ENCODE measurements around the gene ANGPTL7.

The ANGPTL7 gene

DNA sequence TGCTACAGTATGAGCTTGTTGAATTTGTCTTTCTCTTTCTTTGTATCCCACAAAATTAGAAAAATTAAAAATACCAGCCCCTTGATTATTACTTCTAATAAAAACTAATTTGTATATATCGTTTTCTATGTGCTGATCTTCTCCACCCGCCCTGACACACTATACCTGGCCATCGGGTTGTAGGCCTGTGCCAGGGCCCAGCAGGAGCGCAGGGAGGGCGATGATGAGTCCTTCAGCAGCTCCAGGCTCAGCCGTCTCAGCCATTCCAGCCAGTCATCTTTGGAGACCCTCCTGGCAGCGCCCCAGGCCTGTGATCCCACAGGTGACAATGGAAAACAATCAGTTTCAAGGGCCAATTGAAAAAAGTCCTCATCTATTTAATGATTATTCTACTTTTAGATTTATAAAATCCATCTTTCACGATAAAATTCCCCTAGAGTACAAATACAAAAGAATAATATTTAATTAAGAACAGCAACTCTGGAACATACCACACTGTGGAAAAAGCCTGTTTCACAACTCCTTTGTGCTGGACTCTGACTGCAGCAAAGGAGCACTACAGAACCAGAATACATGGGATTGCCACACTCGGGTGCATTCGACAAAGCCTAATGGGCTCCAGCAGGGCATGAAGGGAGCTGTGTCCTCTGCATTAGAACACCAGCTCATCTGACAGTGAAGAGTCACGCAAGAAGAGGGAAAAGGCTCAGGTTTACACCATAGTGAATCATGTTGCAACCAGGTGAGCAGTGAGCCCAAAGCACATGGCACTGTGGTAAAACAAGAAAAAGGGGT lies 15.4 kb downstream of the ANGPTL7 start:
- no peaks in the 10 kb centered on the region for H3K9me3 ChIP-seq (ENCODE audit: control insufficient read depth, insufficient read depth, low read length)
- H3K36me3 ChIP-seq (ENCODE audit: insufficient read depth, low read length): peaks cover 31% of the 10 kb centered on the region
- H3K4me1 ChIP-seq (ENCODE audit: insufficient read depth, low read length): no peaks in the 10 kb centered on the region
- no peak overlapping the region for H3K9ac ChIP-seq (ENCODE audit: low read depth, low read length)

DNA sequence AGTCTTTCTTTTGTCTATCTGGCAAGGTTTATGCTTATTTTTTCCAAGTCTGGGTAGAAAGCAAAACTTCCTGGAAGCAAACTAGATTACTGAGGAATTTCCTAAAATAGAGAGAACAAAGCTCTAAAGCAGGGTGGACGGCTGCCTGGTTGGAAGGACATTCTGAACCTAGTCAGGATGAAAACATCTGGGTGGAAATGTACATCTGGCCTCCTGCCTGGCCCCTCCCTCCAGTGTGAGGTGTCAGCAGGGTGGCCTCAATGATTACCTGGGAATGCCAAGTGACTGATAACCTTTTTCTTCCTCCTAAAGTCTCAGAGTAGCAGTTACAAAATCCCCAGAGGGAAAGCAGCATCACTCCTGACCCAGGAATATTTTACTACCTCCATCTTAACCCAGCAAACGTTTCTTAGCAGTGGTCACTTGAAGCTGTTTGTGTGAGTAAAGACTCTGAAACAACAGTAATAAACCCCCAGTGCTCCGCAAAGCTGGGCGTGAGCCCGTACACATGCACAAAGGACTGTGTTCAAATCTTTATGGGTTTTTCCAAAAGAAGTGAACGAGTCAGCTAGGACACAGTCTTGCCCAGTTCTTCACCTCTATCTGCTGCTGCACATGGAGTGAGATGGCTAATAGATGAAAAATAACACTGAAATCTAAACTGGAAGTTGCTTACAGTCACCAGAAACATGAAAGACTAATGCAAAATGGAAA lies 18.9 kb downstream of the ANGPTL7 start:
- Histone ChIP-seq H3K9me3 (ENCODE audit: control insufficient read depth, insufficient read depth, low read length) (no peaks in the 10 kb centered on the region), H3K36me3 (ENCODE audit: insufficient read depth, low read length) (peaks cover 47% of the 10 kb centered on the region), H3K9ac (ENCODE audit: low read depth, low read length) (no peak overlapping the region), H3K4me1 (ENCODE audit: insufficient read depth, low read length) (no peaks in the 10 kb centered on the region)

DNA sequence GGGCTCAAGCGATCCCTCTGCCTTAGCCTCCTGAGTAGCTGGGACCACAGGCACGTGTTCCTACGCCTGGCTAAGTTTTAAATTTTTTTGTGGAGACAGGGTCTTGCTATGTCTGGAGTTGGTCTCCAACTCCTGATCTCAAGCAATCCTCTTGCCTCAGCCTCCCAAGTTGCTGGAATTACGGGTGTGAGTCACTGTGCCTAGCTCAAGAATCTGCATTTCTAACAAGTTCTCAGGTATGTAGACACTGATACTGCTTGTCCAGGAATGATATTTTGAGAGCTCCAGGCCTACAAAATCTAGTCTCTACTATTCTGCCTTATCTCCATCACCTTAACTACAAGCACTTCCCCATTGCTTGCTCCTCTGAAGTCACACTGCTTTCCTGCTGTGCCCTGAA lies 22.3 kb downstream of the ANGPTL7 start:
- Histone ChIP-seq H3K9ac (ENCODE audit: low read depth, low read length) (no peak overlapping the region), H3K36me3 (ENCODE audit: insufficient read depth, low read length) (peaks cover 56% of the 10 kb centered on the region), H3K9me3 (ENCODE audit: control insufficient read depth, insufficient read depth, low read length) (no peaks in the 10 kb centered on the region), H3K4me1 (ENCODE audit: insufficient read depth, low read length) (no peaks in the 10 kb centered on the region)

DNA sequence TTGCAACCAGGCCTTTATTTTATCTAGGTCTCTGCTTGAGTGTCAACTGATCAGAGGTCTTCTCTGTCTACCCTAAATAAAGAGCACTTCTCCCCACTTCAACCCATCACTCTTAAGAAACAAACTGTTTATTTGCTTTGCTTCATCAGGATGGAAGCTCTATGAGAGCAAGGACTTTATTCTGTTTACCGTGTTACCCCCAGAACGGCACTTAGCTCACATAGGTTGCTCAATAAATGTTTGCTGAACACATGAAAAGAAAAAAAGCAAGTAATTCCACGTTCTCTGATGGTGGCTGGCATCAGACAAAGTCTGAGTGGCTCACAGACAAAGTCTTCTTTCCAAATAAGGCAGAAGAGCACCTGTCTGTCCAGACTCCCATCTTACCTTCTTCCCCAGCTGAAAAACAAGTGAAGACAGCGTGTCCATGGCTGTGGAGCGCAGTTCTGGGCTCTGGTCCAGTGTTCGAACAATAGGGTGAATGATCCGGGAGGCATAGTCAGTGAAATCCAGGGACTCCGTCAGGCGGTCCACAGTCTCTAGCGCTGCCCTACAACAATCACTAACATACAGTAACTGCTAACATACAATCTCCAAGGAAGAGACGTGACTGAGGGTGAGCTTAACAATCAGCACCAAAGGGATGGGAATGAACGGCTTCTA lies 22.9 kb downstream of the ANGPTL7 start:
- H3K9ac ChIP-seq (ENCODE audit: low read depth, low read length): no peak overlapping the region
- no peaks in the 10 kb centered on the region for H3K9me3 ChIP-seq (ENCODE audit: control insufficient read depth, insufficient read depth, low read length)
- no peaks in the 10 kb centered on the region for H3K4me1 ChIP-seq (ENCODE audit: insufficient read depth, low read length)
- H3K36me3 ChIP-seq (ENCODE audit: insufficient read depth, low read length): peaks cover 54% of the 10 kb centered on the region

DNA sequence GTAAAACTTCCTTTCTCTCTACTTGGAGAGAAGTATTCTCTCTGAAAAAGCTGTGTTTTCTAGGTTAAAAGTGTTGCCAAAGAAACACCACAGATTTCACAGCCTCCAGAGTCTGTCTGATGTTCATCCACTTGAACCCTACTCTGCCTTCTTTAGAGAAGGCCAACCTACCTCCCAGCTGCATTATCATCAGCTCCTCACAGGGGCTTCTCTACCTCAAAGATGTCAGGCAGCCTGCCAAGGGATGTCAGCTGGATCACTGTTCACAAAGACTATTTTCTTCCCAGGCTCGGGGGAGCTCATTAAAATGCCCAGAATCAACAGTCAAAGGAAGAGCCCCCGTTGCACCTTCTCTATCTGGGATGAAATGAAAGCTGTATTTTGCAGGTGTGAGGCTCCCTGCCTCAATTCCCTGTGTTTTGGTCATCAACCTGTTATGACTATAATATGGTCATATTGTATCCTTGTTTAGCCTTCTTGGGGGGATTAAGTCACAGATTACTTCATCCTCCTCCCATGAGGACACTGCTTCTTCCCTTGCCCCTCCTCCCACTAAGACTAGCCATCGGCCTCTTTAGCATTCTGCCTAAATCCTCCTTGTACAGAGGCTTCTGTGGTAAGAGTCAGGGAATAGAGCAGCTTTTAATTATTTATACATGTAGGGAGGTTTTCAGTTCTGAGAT lies 25.7 kb downstream of the ANGPTL7 start:
- H3K36me3 ChIP-seq (ENCODE audit: insufficient read depth, low read length): peaks cover 49% of the 10 kb centered on the region
- no peak overlapping the region for H3K9ac ChIP-seq (ENCODE audit: low read depth, low read length)
- H3K9me3 ChIP-seq (ENCODE audit: control insufficient read depth, insufficient read depth, low read length): no peaks in the 10 kb centered on the region
- no peaks in the 10 kb centered on the region for H3K4me1 ChIP-seq (ENCODE audit: insufficient read depth, low read length)

DNA sequence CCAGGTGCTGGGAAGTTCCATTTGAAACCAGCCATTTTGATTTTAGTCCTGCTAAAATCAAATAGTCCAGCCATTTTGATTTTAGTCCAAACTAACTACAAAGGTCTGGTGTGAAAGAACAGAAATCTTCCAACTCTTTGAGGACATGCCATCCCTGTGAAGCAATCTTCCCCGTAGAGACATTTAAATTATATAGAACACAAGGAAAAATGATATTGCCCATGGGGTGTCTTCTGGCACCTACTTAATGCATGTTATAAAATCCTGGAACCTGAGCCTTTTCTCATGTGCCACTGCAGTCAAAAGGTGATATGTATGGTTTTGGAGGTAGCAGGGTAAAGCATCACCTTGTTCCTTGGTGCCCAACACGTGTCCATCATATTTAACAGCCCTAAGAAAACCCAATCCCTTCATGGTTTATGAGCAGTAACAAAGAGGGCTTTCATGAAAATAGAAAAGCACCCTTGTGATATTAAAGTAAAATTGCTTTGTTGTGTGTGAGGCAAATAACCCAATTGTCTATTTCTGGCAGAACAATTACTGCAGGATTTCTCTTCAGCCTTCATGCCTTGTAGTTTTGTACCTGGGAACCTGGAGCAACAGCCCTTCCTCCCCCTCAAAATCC lies 26.3 kb downstream of the ANGPTL7 start:
- Histone ChIP-seq H3K36me3 (ENCODE audit: insufficient read depth, low read length) (peaks cover 50% of the 10 kb centered on the region), H3K9me3 (ENCODE audit: control insufficient read depth, insufficient read depth, low read length) (no peaks in the 10 kb centered on the region), H3K9ac (ENCODE audit: low read depth, low read length) (no peak overlapping the region), H3K4me1 (ENCODE audit: insufficient read depth, low read length) (no peaks in the 10 kb centered on the region)

- peaks cover 48% of the 10 kb centered on the region for H3K36me3 ChIP-seq (ENCODE audit: insufficient read depth, low read length)
Measured at GRCh38 chr1:11216074-11216473, 26.9 kb downstream of the ANGPTL7 start.

DNA sequence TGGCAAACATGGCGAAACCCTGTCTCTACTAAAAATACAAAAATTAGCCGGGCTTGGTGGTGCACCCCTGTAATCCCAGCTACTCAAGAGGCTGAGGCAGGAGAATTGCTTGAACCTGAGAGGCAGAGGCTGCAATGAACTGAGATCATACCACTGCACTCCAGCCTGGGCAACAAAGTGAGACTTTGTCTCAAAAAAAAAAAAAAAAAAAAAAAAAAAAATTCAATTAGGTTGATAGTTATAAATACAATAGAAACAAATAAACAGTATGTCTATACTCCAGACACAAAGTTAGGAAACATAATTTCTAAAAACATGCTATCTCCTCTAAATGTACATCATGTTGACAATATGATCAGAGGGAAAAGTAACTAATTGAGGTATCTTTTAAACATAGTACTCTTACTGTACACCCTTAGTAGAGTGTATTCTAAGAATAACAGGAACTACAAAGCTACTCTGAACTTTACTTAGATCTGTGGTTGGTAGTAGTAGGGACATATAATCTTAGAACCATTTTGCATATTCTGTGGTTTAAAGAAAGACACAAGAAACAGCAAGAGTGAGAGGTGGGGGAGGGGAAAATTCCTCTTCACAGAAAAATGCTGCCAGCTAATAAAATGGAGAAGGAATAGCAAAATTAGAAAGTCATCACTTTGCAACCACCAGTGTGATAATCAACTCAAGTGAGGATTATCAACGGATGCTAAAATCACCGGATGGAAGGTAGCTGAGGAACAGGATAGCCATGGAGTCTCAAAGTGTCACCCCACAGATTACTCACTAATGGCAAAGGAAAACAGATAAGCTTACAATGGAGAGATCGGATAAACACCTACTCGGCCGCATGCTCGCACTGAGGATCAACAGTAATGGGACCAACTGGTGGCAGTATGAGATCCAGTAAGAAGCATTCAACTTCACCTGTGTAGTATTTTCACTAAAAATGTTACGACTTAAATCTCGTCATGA lies 38.2 kb downstream of the ANGPTL7 start:
- Histone ChIP-seq H3K4me1 (ENCODE audit: insufficient read depth, low read length) (no peaks in the 10 kb centered on the region), H3K9ac (ENCODE audit: low read depth, low read length) (no peak overlapping the region), H3K36me3 (ENCODE audit: insufficient read depth, low read length) (peaks cover 31% of the 10 kb centered on the region)

More at GRCh38 chr1:11216074-11216473, 26.9 kb downstream of the ANGPTL7 start:
- Histone ChIP-seq H3K9ac (ENCODE audit: low read depth, low read length) (no peak overlapping the region), H3K4me1 (ENCODE audit: insufficient read depth, low read length) (no peaks in the 10 kb centered on the region), H3K9me3 (ENCODE audit: control insufficient read depth, insufficient read depth, low read length) (no peaks in the 10 kb centered on the region)

DNA sequence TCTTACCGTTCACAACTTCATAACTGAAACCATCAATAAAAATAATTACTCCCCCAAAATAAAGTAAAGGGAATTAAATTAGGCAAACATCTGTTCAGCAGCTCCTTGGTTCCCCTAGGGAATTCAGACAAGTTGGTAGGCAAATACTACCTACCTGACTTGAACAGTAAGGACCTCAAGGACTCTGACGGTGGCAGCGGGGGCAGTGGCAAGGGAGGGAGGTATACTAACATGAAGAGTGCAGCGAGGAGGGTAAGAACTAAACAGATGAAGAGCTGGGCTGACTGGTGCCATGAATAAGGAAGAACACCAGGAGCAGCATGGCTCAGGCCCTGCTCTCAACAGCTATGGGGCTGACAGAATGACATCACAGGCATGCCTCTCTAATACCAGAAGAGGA lies 40.0 kb downstream of the ANGPTL7 start:
- Histone ChIP-seq H3K4me1 (ENCODE audit: insufficient read depth, low read length) (no peaks in the 10 kb centered on the region), H3K9ac (ENCODE audit: low read depth, low read length) (no peak overlapping the region), H3K36me3 (ENCODE audit: insufficient read depth, low read length) (peaks cover 40% of the 10 kb centered on the region), H3K9me3 (ENCODE audit: control insufficient read depth, insufficient read depth, low read length) (no peaks in the 10 kb centered on the region)

More for the DNA sequence above, 38.2 kb downstream of the ANGPTL7 start:
- H3K9me3 ChIP-seq (ENCODE audit: control insufficient read depth, insufficient read depth, low read length): no peaks in the 10 kb centered on the region

DNA sequence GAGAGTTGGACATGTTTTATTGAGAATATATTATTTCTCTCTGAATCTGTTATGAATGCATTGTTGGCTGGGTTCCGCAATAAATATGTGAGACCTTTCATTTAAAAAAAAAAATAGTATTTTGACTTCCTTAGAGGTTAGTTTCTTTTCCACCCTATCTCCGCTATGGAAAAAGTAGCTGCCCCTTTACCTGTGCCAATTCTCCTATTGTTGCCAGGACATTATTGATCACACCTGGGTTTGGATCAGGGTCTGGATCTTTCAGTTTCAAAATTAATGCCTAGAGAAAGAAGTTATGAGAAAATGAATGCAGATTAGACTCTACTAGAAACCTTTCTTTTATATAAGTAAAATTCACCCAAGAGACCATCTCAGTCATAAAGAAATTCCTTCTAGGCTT lies 44.1 kb downstream of the ANGPTL7 start:
- H3K9ac ChIP-seq (ENCODE audit: low read depth, low read length): no peak overlapping the region
- no peaks in the 10 kb centered on the region for H3K9me3 ChIP-seq (ENCODE audit: control insufficient read depth, insufficient read depth, low read length)
- H3K36me3 ChIP-seq (ENCODE audit: insufficient read depth, low read length): peaks cover 52% of the 10 kb centered on the region
- H3K4me1 ChIP-seq (ENCODE audit: insufficient read depth, low read length): no peaks in the 10 kb centered on the region

GRCh38 chr1:11237356-11237755 lies 48.2 kb downstream of the ANGPTL7 start:
- Histone ChIP-seq H3K4me1 (ENCODE audit: insufficient read depth, low read length) (no peaks in the 10 kb centered on the region), H3K9ac (ENCODE audit: low read depth, low read length) (no peak overlapping the region), H3K9me3 (ENCODE audit: control insufficient read depth, insufficient read depth, low read length) (no peaks in the 10 kb centered on the region), H3K36me3 (ENCODE audit: insufficient read depth, low read length) (peaks cover 46% of the 10 kb centered on the region)

DNA sequence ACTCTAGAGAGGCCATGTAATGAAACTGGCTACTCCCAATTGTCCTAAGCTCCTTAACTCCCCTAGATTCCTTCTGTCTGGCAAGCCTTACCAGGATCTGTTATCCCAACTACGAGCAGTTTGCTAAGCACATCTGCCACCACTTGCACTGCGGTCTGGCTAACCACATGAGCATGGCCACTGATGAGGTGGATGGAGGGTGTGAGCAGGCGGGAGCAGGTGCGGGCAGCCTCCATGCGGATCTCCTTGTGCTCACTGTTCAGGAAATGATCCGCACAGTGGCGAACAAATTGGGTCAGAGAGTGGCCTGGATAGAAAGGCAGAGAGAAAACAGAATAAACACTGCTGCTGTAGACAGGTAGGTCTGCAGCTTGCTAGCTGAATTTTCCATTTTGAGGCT lies 49.2 kb downstream of the ANGPTL7 start:
- no peaks in the 10 kb centered on the region for H3K9me3 ChIP-seq (ENCODE audit: control insufficient read depth, insufficient read depth, low read length)
- peaks cover 46% of the 10 kb centered on the region for H3K36me3 ChIP-seq (ENCODE audit: insufficient read depth, low read length)
- H3K9ac ChIP-seq (ENCODE audit: low read depth, low read length): no peak overlapping the region
- no peaks in the 10 kb centered on the region for H3K4me1 ChIP-seq (ENCODE audit: insufficient read depth, low read length)

- H3K36me3 ChIP-seq (ENCODE audit: insufficient read depth, low read length): peaks cover 32% of the 10 kb centered on the region
Measured at GRCh38 chr1:11245248-11245647, 56.1 kb downstream of the ANGPTL7 start.

More at GRCh38 chr1:11245248-11245647, 56.1 kb downstream of the ANGPTL7 start:
- H3K4me1 ChIP-seq (ENCODE audit: insufficient read depth, low read length): no peaks in the 10 kb centered on the region
- H3K9ac ChIP-seq (ENCODE audit: low read depth, low read length): no peak overlapping the region
- H3K9me3 ChIP-seq (ENCODE audit: control insufficient read depth, insufficient read depth, low read length): peaks cover 1% of the 10 kb centered on the region; the same call in 1 of the 2 replicates

Data from ES-I3 (cell line).